Measurements from ENCODE around the gene TMOD4. TPM values are rescaled to one million over a fixed set of nuclear protein-coding genes. Genes with fewer than 3 reads are reported as not detected.

Gene TMOD4
- total and polyA plus RNA-seq, 2 of the 13 experiments (the other 11 are each of a cell fraction or from before 2014, with no cell fraction given): 0.66 TPM; not detected in 1

DNA sequence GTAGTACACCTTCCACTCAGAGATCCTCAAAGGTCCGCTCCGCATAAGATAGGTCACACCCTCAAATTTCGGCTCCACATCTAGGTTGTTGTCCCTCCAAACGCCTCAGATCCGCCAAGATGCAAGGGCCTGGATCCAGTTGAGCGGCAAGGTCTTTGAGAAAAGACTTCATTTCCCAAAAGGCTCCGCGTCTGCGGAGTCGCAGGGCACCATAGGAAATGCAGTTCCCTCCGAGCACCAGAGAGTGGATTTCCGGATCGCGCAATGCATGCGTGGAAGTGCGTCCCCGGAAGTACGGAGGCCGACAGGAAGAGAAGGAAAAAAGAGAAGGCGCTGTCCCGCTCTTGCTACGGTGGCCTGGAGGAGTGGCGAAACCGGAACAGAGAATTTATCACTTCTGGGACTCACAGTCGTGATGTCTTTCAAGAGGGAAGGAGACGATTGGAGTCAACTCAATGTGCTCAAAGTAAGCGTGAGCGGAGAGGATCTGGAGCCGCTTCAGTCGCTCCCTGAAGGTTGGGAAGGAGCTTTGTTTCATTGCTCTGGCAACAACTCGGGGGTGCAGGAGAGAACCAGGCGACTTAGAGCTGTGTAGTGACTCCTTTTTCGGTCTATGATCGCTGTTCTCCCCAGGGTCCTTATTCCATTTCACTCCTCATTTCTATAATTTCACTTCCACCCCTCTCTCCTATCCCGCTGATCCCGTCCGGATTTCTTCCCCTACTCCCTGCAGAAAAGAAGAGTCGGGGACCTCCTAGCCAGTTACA, 9.9 kb downstream of the TMOD4 start, which contains the start of the genes LYSMD1 and SCNM1 (continued):
- TF ChIP-seq MEIS2 (CRISPR knock-in tag; IDR thresholded peaks at IDR 0.05) (0 out of 2 replicates have a peak, but pooled peaks have one; percentile 40), ZFP62 (CRISPR knock-in tag; IDR thresholded peaks at IDR 0.05) (peak; percentile 97), ZNF678 (CRISPR knock-in tag; IDR thresholded peaks at IDR 0.05) (no peak), STAT5B (CRISPR knock-in tag; IDR thresholded peaks at IDR 0.05) (no peak; the same call in 1 of the 2 replicates), ATF1 (CRISPR knock-in tag; IDR thresholded peaks at IDR 0.05) (peak; percentile 93), HNRNPLL (IDR thresholded peaks at IDR 0.05; ENCODE audit: low read depth, low read length, poor library complexity, severe bottlenecking) (peak; percentile 35), NKX3-1 (CRISPR knock-in tag; IDR thresholded peaks at IDR 0.05) (peak; percentile 38; the same call in 1 of the 2 replicates), BHLHE40 (IDR thresholded peaks at IDR 0.05; ENCODE audit: low read length) (0 out of 2 replicates have a peak, but pooled peaks have one; percentile 19), RFXANK (CRISPR knock-in tag; IDR thresholded peaks at IDR 0.05) (0 out of 2 replicates have a peak, but pooled peaks have one; percentile 23), TCF7 (IDR thresholded peaks at IDR 0.05; ENCODE audit: low read depth) (no peak), AHR (CRISPR knock-in tag; IDR thresholded peaks at IDR 0.05) (no peak), ZZZ3 (CRISPR knock-in tag; IDR thresholded peaks at IDR 0.05; ENCODE audit: borderline replicate concordance) (peak; percentile 96; the same call in 1 of the 2 replicates), MAFK (conservative IDR thresholded peaks at IDR 0.05 in 1 of 2, IDR thresholded peaks at IDR 0.05 in 1 of 2; ENCODE audit: low read length in 2 of 2) (no peak)

DNA sequence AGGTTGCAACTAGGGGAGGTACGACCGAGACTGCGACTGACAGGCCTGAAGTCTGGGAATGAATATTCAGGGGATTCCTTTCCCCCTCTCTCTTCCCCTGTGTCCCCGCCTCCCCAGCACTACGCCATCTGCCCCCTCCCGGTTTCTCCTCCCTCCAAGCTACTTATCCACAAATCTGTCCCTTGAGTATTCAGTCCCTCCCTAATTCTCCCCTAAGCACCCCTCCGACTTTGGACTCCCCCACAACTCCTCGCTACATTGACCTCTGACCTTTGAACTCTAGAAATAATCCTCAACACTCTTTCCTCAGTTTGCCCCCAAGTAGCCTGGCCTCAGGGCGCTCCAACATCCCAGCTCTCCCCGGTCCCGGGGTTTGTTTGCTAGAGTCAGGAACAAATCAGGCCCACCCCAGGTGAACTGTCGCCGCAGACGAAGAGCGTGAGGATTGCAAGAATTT, 10.5 kb downstream of the TMOD4 start:
- Histone ChIP-seq H3K27ac (ENCODE audit: extremely low read length, insufficient read depth, low read length) (peak overlapping the region; percentile 85), H3K4me1 (ENCODE audit: insufficient read depth, low read length) (peaks cover 25% of the 10 kb centered on the region)
- TF ChIP-seq ZNF101 (CRISPR knock-in tag; IDR thresholded peaks at IDR 0.05; ENCODE audit: borderline replicate concordance, low read depth) (0 out of 2 replicates have a peak, but pooled peaks have one; percentile 66), TCF7L2 (IDR thresholded peaks at IDR 0.05; ENCODE audit: low read depth, low read length) (no peak), RBM39 (IDR thresholded peaks at IDR 0.05; ENCODE audit: low read depth, low read length, poor library complexity, severe bottlenecking) (peak; percentile 31), ZFX (CRISPR knock-in tag; IDR thresholded peaks at IDR 0.05; ENCODE audit: low read depth) (no peak), ATF7 (IDR thresholded peaks at IDR 0.05) (no peak), ATF7 (CRISPR knock-in tag; IDR thresholded peaks at IDR 0.05) (peak; percentile 52; the same call in 1 of the 2 replicates), ZNF589 (CRISPR knock-in tag; conservative IDR thresholded peaks at IDR 0.05) (no peak), JDP2 (CRISPR knock-in tag; IDR thresholded peaks at IDR 0.05; ENCODE audit: borderline replicate concordance) (no peak), POLR2A (IDR thresholded peaks at IDR 0.05; ENCODE audit: insufficient read depth in 1 of 2, low read depth in 2 of 2, low read length in 2 of 2) (peak in 1 of 2 experiments; percentile 46; a peak in 1 of 4 replicates), ZNF782 (CRISPR knock-in tag; IDR thresholded peaks at IDR 0.05; ENCODE audit: borderline replicate concordance) (peak; percentile 48; the same call in 1 of the 2 replicates), NCOR1 (IDR thresholded peaks at IDR 0.05; ENCODE audit: borderline replicate concordance, low read length) (peak; percentile 31; the same call in 1 of the 2 replicates)

More for the DNA sequence above, 10.5 kb downstream of the TMOD4 start:
- peak overlapping the region; percentile 94 for H2AFZ ChIP-seq (ENCODE audit: low read length)
- no peaks in the 10 kb centered on the region for H4K20me1 ChIP-seq (ENCODE audit: insufficient read depth, low read length)
- DNase-seq (ENCODE audit: low spot score) (peak; percentile 19), FAIRE-seq (no peak), ATAC-seq (peak; percentile 78)
- H3K27me3 ChIP-seq (ENCODE audit: control insufficient read depth in 1 of 2, insufficient read depth in 2 of 2, low read length in 2 of 2): peaks cover 0 to 5% of the 10 kb centered on the region in 2 experiments; a peak in 2 of 5 replicates
- peak overlapping the region; percentile 91 for H3K4me2 ChIP-seq (ENCODE audit: low read depth, low read length)
- H3K9ac ChIP-seq (ENCODE audit: insufficient read depth, low read depth, low read length): peak overlapping the region; percentile 93
- peaks cover 17% of the 10 kb centered on the region for H3K79me2 ChIP-seq (ENCODE audit: insufficient read depth, low read length)
- peak overlapping the region; percentile 91 to 94 (median 93) for H3K4me3 ChIP-seq (replicated peaks in 1 of 3; ENCODE audit: insufficient read depth in 1 of 3, low read depth in 2 of 3, low read length in 3 of 3)
- 0% methylated on average over 15 of the region's 15 CpGs for WGBS (ENCODE audit: low lambda C conversion rate)
- peaks cover 13 to 17% of the 10 kb centered on the region in 2 experiments for H3K36me3 ChIP-seq (replicated peaks in 1 of 2; ENCODE audit: control insufficient read depth in 1 of 2, insufficient read depth in 2 of 2, low read length in 2 of 2)
- no TSS peak for BruUV-seq (replicated peaks)
- in situ Hi-C loops (cut with HindIII; ENCODE audit: extremely low pct_ligation_motif_present, low pct_unique_long_range_greater_than_20kb): no loop called here
- ChIA-PET POLR2A (interaction anchor here (0.6 to 2.8 kb wide), 9 partner anchors 10 to 207 kb away, joined by 3 to 25 read pairs (median 4); partner anchors contain the start of genes PSMD4 and VPS72), CTCF (ENCODE audit: low intra/inter-chr PET ratio, low total read pairs) (no interaction called here)
- no peaks in the 10 kb centered on the region for H3K9me3 ChIP-seq (ENCODE audit: low read length)
- intact Hi-C loops (cut with micrococcal nuclease; ENCODE audit: unreplicated experiment): no loop called here

Data from HepG2 (cell line).